WTC11 (cell line): ENCODE measurements around the gene ITGA3. TPM values are rescaled to one million over a fixed set of nuclear protein-coding genes. Genes with fewer than 3 reads are reported as not detected.

Experiments
- ATAC-seq: fragments of 200-7000 bp; cut with Tn5 transposase; 2 replicates; pipeline ENCODE4 v1.10.0; 2021; ENCODE audit warnings: mild to moderate bottlenecking, moderate library complexity
- CTCF ChIA-PET: fragments of 300-600 bp; sonication (Branson Sonifier 250); formaldehyde crosslinking; loops from one replicate; lab custom pipeline; 2021; ENCODE audit warnings: antibody characterized with exemption; lab: Charles Lee
- POLR2A ChIA-PET: fragments of 350-600 bp; sonication (Branson Sonifier 250); formaldehyde crosslinking; loops from one replicate; lab custom pipeline; 2021; ENCODE audit warnings: antibody characterized with exemption; lab: Charles Lee
- DNase-seq: peaks from one replicate; pipeline ENCODE4 v3.0.0; 2021; ENCODE audit warnings: low spot score
- H3K27ac Mint-ChIP-seq: 2 replicates; pipeline ENCODE4 v1.8.0; 2021; ENCODE audit warnings: mixed read lengths
- H3K27me3 Mint-ChIP-seq: 2 replicates; pipeline ENCODE4 v1.8.0; 2021; ENCODE audit warnings: low read depth, mild to moderate bottlenecking, moderate library complexity, mixed read lengths
- H3K36me3 Mint-ChIP-seq: 2 replicates; pipeline ENCODE4 v1.8.0; 2021; ENCODE audit warnings: mixed read lengths
- H3K4me1 Mint-ChIP-seq: 2 replicates; pipeline ENCODE4 v1.8.0; 2022; ENCODE audit warnings: mixed read lengths
- H3K4me3 Mint-ChIP-seq: 2 replicates; pipeline ENCODE4 v1.8.0; 2021; ENCODE audit warnings: mild to moderate bottlenecking, moderate library complexity, mixed read lengths
- H3K9me3 Mint-ChIP-seq: 2 replicates; pipeline ENCODE4 v1.8.0; 2021; ENCODE audit warnings: mixed read lengths
- HMGA2 ChIP-seq: fragments of 250-450 bp; sonication (Bioruptor Pico); IDR thresholded peaks from 2 replicates; pipeline ENCODE4 v1.4.0; 2021; ENCODE audit warnings: mild to moderate bottlenecking, moderate library complexity
- JAZF1 ChIP-seq: fragments of 250-450 bp; sonication (Bioruptor Pico); IDR thresholded peaks from 2 replicates; pipeline ENCODE4 v1.9.0; 2021; ENCODE audit warnings: moderate library complexity, mild to moderate bottlenecking, inconsistent platforms
- NR1H2 ChIP-seq: sonication (generic); formaldehyde crosslinking; IDR thresholded peaks from 2 replicates; pipeline ENCODE4 v1.9.0; 2021; ENCODE audit warnings: mild to moderate bottlenecking, moderate library complexity, missing genetic modification reagents
- NR3C1 ChIP-seq: sonication (generic); formaldehyde crosslinking; conservative IDR thresholded peaks from 2 replicates; pipeline ENCODE4 v1.8.1; 2023; ENCODE audit warnings: low read depth, mild to moderate bottlenecking, missing genetic modification reagents
- PRRX2 ChIP-seq: fragments of 250-450 bp; sonication (Bioruptor Pico); IDR thresholded peaks from 2 replicates; pipeline ENCODE4 v1.8.0; 2021; ENCODE audit warnings: mild to moderate bottlenecking
- SMAD3 ChIP-seq: sonication (generic); formaldehyde crosslinking; IDR thresholded peaks from 2 replicates; pipeline ENCODE4 v1.8.0; 2022; ENCODE audit warnings: missing genetic modification reagents, mild to moderate bottlenecking, borderline replicate concordance
- SOX15 ChIP-seq: fragments of 250-450 bp; sonication (Bioruptor Pico); IDR thresholded peaks from 2 replicates; pipeline ENCODE4 v1.9.0; 2021; ENCODE audit warnings: mild to moderate bottlenecking
- TEAD1 ChIP-seq: sonication (generic); formaldehyde crosslinking; IDR thresholded peaks from 2 replicates; pipeline ENCODE4 v1.8.0; 2022; ENCODE audit warnings: mild to moderate bottlenecking, missing genetic modification reagents
- TEAD4 ChIP-seq: sonication (generic); formaldehyde crosslinking; IDR thresholded peaks from 2 replicates; pipeline ENCODE4 v1.8.0; 2022; ENCODE audit warnings: mild to moderate bottlenecking, missing genetic modification reagents
- TP53 ChIP-seq: sonication (generic); formaldehyde crosslinking; IDR thresholded peaks from 2 replicates; pipeline ENCODE4 v1.8.1; 2023; ENCODE audit warnings: mild to moderate bottlenecking, missing genetic modification reagents
- ZNF138 ChIP-seq: sonication (generic); formaldehyde crosslinking; conservative IDR thresholded peaks from 2 replicates; pipeline ENCODE4 v1.8.1; 2022; ENCODE audit warnings: mild to moderate bottlenecking, moderate library complexity, missing genetic modification reagents
- ZNF263 ChIP-seq: sonication (generic); formaldehyde crosslinking; IDR thresholded peaks from 2 replicates; pipeline ENCODE4 v1.8.1; 2022; ENCODE audit warnings: low read depth, mild to moderate bottlenecking, moderate library complexity, missing genetic modification reagents
- ZNF317 ChIP-seq: sonication (generic); formaldehyde crosslinking; IDR thresholded peaks from 2 replicates; pipeline ENCODE4 v1.8.1; 2023; ENCODE audit warnings: low read depth, mild to moderate bottlenecking, moderate library complexity, missing genetic modification reagents, borderline replicate concordance
- total RNA-seq: library from RNA; stranded (reverse); gene quantifications from 3 replicates; pipeline ENCODE4 v1.2.3, GENCODE V29; 2021
- TF ChIP-seq, protein P1 (sequence below): fragments of 250-450 bp; sonication (Bioruptor Pico); IDR thresholded peaks from 2 replicates; pipeline ENCODE4 v1.9.0; 2021; ENCODE audit warnings: moderate library complexity, mild to moderate bottlenecking, inconsistent platforms, borderline replicate concordance
- TF ChIP-seq, protein P2 (sequence below): sonication (generic); formaldehyde crosslinking; IDR thresholded peaks from 2 replicates; pipeline ENCODE4 v1.8.0; 2022; ENCODE audit warnings: mild to moderate bottlenecking, missing genetic modification reagents
- TF ChIP-seq, protein P3 (sequence below): fragments of 250-450 bp; sonication (Bioruptor Pico); IDR thresholded peaks from 2 replicates; pipeline ENCODE4 v1.8.0; 2021; ENCODE audit warnings: mild to moderate bottlenecking
- TF ChIP-seq, protein P4 (sequence below): sonication (generic); formaldehyde crosslinking; IDR thresholded peaks from 2 replicates; pipeline ENCODE4 v1.8.1; 2023; ENCODE audit warnings: mild to moderate bottlenecking, missing genetic modification reagents
- TF ChIP-seq, protein P5 (sequence below): sonication (generic); formaldehyde crosslinking; IDR thresholded peaks from 2 replicates; pipeline ENCODE4 v1.8.0; 2023; ENCODE audit warnings: missing genetic modification reagents
- TF ChIP-seq, protein P6 (sequence below): fragments of 250-450 bp; sonication (Bioruptor Pico); conservative IDR thresholded peaks from 2 replicates; pipeline ENCODE4 v1.9.0; 2021; ENCODE audit warnings: mild to moderate bottlenecking
- TF ChIP-seq, protein P7 (sequence below): sonication (generic); formaldehyde crosslinking; IDR thresholded peaks from 2 replicates; pipeline ENCODE4 v1.8.1; 2023; ENCODE audit warnings: mild to moderate bottlenecking, missing genetic modification reagents, moderate library complexity

ITGA3 gene
- total RNA-seq, 1 experiment from 2014 or later: 35.3 TPM

DNA sequence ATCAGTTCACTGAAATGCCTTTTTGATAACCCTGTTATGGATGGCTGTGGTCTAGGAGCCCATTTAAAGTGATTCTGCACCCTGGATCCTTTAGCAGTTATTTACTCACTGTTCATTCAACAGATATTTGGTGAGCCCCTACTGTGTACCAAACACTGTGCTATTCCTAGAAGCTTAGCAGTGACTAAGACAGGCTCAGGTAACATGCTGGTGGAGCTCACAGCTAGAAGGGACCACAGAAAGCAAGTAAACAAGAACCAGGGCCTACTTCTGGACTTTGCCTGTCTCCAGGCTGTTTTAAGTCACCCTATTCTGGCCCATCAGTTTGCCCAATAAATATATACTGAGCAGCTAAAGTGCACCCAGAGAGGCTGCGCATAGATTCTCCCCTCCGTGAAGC lies 11.1 kb downstream of the ITGA3 start:
- ATAC-seq: no peak
- Mint-ChIP-seq H3K27me3 (no peaks in the 10 kb centered on the region), H3K4me3 (no peak overlapping the region), H3K36me3 (peaks cover 24% of the 10 kb centered on the region), H3K4me1 (no peaks in the 10 kb centered on the region; the same call in 1 of the 2 replicates), H3K27ac (no peak overlapping the region), H3K9me3 (peaks cover 5% of the 10 kb centered on the region)
- CTCF ChIA-PET: interaction anchor here (0.9 to 3.0 kb wide), 3 partner anchors 10 to 20 kb away, joined by 3 to 12 read pairs (median 6); no protein-coding TSS in a partner anchor
- no peak for TF ChIP-seq ZNF138
- no peak for TF ChIP-seq NR3C1 (CRISPR knock-in tag)
- TF ChIP-seq, protein P1, sequence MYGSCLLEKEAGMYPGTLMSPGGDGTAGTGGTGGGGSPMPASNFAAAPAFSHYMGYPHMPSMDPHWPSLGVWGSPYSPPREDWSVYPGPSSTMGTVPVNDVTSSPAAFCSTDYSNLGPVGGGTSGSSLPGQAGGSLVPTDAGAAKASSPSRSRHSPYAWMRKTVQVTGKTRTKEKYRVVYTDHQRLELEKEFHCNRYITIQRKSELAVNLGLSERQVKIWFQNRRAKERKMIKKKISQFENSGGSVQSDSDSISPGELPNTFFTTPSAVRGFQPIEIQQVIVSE: no peak
- POLR2A ChIA-PET: interaction anchor here (0.7 kb wide), 1 partner anchor 1210 kb away, joined by 3 read pairs; no protein-coding TSS in a partner anchor
- no peak for DNase-seq

DNA sequence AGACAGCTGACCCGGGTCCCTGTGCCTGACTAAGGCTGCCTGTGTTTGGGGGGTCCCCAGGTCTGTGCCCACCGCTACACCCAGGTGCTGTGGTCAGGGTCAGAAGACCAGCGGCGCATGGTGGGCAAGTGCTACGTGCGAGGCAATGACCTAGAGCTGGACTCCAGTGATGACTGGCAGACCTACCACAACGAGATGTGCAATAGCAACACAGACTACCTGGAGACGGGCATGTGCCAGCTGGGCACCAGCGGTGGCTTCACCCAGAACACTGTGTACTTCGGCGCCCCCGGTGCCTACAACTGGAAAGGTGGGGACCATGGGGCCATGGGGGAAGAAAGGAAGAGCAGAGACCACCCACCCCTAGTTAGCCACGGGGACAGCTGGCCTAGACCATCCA lies 12.1 kb downstream of the ITGA3 start:
- no peaks in the 10 kb centered on the region for H3K27me3 Mint-ChIP-seq
- no peak for ATAC-seq
- DNase-seq: no peak
- H3K27ac Mint-ChIP-seq: no peak overlapping the region
- H3K36me3 Mint-ChIP-seq: peaks cover 24% of the 10 kb centered on the region
- ChIA-PET POLR2A (no interaction called here), CTCF (interaction anchor here (1.3 to 3.0 kb wide), 2 partner anchors 12 to 19 kb away, joined by 6 to 12 read pairs; no protein-coding TSS in a partner anchor)
- H3K4me3 Mint-ChIP-seq: no peak overlapping the region
- TF ChIP-seq HMGA2 (CRISPR knock-in tag): no peak
- no peak for TF ChIP-seq ZNF263
- TF ChIP-seq, protein P2, sequence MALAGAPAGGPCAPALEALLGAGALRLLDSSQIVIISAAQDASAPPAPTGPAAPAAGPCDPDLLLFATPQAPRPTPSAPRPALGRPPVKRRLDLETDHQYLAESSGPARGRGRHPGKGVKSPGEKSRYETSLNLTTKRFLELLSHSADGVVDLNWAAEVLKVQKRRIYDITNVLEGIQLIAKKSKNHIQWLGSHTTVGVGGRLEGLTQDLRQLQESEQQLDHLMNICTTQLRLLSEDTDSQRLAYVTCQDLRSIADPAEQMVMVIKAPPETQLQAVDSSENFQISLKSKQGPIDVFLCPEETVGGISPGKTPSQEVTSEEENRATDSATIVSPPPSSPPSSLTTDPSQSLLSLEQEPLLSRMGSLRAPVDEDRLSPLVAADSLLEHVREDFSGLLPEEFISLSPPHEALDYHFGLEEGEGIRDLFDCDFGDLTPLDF (CRISPR knock-in tag): no peak
- TF ChIP-seq ZNF317 (CRISPR knock-in tag): no peak
- no peak for TF ChIP-seq TP53 (CRISPR knock-in tag)
- no peak for TF ChIP-seq TEAD1 (CRISPR knock-in tag)
- TF ChIP-seq, protein P3, sequence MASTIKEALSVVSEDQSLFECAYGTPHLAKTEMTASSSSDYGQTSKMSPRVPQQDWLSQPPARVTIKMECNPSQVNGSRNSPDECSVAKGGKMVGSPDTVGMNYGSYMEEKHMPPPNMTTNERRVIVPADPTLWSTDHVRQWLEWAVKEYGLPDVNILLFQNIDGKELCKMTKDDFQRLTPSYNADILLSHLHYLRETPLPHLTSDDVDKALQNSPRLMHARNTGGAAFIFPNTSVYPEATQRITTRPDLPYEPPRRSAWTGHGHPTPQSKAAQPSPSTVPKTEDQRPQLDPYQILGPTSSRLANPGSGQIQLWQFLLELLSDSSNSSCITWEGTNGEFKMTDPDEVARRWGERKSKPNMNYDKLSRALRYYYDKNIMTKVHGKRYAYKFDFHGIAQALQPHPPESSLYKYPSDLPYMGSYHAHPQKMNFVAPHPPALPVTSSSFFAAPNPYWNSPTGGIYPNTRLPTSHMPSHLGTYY (CRISPR knock-in tag): no peak
- no peak for TF ChIP-seq SMAD3 (CRISPR knock-in tag)
- TF ChIP-seq SOX15 (CRISPR knock-in tag): no peak
- TF ChIP-seq, protein P4, sequence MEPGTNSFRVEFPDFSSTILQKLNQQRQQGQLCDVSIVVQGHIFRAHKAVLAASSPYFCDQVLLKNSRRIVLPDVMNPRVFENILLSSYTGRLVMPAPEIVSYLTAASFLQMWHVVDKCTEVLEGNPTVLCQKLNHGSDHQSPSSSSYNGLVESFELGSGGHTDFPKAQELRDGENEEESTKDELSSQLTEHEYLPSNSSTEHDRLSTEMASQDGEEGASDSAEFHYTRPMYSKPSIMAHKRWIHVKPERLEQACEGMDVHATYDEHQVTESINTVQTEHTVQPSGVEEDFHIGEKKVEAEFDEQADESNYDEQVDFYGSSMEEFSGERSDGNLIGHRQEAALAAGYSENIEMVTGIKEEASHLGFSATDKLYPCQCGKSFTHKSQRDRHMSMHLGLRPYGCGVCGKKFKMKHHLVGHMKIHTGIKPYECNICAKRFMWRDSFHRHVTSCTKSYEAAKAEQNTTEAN (CRISPR knock-in tag): no peak
- peaks cover 5% of the 10 kb centered on the region for H3K9me3 Mint-ChIP-seq
- no peaks in the 10 kb centered on the region; the same call in 1 of the 2 replicates for H3K4me1 Mint-ChIP-seq

DNA sequence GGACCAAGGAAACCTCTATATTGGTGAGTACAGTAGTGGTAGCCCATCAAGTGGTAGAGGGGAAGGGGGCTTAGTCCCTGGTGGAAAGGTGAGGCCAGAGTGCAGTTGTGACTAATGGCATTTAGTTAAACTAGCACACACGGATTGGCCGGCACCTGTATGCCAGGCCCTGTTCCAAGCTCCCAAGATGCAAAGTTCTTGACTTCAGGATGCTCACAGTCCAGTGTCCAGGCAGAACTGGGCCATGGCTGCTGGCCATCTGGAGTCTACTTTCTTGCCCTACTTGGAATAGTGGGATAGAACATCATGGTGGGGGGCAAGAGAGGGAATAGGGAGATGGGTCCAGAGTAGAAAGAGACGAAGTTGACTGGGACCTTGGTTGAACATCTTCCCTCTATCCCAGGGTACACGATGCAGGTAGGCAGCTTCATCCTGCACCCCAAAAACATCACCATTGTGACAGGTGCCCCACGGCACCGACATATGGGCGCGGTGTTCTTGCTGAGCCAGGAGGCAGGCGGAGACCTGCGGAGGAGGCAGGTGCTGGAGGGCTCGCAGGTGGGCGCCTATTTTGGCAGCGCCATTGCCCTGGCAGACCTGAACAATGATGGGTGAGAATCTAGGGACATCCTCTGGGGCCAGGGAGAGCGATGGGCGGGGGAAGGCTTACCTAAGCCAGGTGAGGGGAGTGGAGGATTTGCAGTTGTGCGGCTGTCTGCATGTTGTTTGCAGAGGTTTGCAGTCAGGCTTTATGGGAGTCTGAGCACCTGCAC lies 15.2 kb downstream of the ITGA3 start:
- Mint-ChIP-seq H3K9me3 (peaks cover 5% of the 10 kb centered on the region), H3K4me1 (peaks cover 5% of the 10 kb centered on the region), H3K27me3 (no peaks in the 10 kb centered on the region), H3K4me3 (no peak overlapping the region), H3K36me3 (peaks cover 20% of the 10 kb centered on the region), H3K27ac (no peak overlapping the region)
- ChIA-PET POLR2A (no interaction called here), CTCF (interaction anchor here (1.0 kb wide), 1 partner anchor 9 kb away, joined by 3 read pairs; no protein-coding TSS in a partner anchor)
- DNase-seq (no peak), ATAC-seq (no peak)
- TF ChIP-seq, protein P5, sequence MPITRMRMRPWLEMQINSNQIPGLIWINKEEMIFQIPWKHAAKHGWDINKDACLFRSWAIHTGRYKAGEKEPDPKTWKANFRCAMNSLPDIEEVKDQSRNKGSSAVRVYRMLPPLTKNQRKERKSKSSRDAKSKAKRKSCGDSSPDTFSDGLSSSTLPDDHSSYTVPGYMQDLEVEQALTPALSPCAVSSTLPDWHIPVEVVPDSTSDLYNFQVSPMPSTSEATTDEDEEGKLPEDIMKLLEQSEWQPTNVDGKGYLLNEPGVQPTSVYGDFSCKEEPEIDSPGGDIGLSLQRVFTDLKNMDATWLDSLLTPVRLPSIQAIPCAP: no peak
- TF ChIP-seq NR1H2 (CRISPR knock-in tag) (no peak), TEAD4 (no peak), PRRX2 (CRISPR knock-in tag) (no peak), JAZF1 (CRISPR knock-in tag) (no peak)
- TF ChIP-seq, protein P6, sequence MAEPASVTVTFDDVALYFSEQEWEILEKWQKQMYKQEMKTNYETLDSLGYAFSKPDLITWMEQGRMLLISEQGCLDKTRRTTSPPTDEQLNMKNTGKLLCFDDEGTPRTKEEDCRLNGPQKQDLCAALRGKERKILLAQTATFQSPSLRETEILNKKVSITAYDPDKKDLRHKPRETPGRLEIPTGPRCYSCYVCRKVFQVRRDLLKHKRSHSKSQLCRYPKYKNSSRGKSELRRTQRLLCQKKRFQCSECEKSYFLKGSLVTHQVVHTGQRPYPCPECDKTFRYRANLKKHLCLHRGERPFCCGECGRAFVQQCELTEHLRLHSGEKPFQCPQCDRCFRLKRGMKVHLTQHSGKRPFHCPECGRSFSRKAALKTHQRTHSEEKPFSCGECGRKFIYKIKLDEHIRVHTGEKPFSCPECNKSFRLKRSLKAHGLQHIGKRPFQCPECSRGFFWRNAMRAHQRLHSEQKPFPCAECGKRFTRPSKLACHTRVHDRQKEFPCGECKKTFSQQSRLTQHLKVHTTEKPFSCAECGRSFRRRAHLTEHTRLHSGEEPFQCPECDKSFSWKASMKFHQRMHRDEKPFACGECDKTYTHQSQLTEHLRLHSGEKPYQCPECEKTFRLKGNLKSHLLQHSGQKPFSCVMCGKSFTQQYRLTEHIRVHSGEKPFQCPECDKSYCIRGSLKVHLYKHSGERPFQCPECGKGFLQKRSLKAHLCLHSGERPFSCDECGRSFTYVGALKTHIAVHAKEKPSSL (CRISPR knock-in tag): no peak
- TF ChIP-seq, protein P7, sequence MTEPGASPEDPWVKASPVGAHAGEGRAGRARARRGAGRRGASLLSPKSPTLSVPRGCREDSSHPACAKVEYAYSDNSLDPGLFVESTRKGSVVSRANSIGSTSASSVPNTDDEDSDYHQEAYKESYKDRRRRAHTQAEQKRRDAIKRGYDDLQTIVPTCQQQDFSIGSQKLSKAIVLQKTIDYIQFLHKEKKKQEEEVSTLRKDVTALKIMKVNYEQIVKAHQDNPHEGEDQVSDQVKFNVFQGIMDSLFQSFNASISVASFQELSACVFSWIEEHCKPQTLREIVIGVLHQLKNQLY (CRISPR knock-in tag): no peak
- TF ChIP-seq, protein P2 (CRISPR knock-in tag): no peak
